H9 (cell line): ENCODE data around the gene DCST1. TPM values are rescaled to one million over a fixed set of nuclear protein-coding genes. Genes with fewer than 3 reads are reported as not detected.

ENCODE experiments used
- DNase-seq: peaks from one replicate; pipeline ENCODE4 v3.0.0-alpha.2; 2017
- H2AFZ ChIP-seq: one replicate; pipeline ENCODE4 v1.6.1; 2013; ENCODE audit warnings: mild to moderate bottlenecking, low read length, control low read depth, moderate library complexity
- H2AK5ac ChIP-seq: 2 replicates; pipeline ENCODE4 v1.6.1; 2013; ENCODE audit warnings: low read length, control low read depth, mixed read lengths; ENCODE audit not compliant: insufficient read length
- H2BK120ac ChIP-seq: one replicate; pipeline ENCODE4 v1.6.1; 2013; ENCODE audit warnings: low read depth, mild to moderate bottlenecking, low read length, control low read depth, inconsistent platforms; ENCODE audit not compliant: poor library complexity, severe bottlenecking
- H2BK12ac ChIP-seq: 2 replicates; pipeline ENCODE4 v1.6.1; 2013; ENCODE audit warnings: low read length, control low read depth, mixed read lengths, low read depth; ENCODE audit not compliant: insufficient read length
- H2BK15ac ChIP-seq: 2 replicates; pipeline ENCODE4 v1.6.1; 2013; ENCODE audit warnings: low read depth, low read length, control low read depth
- H2BK20ac ChIP-seq: one replicate; pipeline ENCODE4 v1.6.1; 2013; ENCODE audit warnings: low read depth, mild to moderate bottlenecking, low read length, control low read depth, inconsistent platforms; ENCODE audit not compliant: poor library complexity, severe bottlenecking
- H2BK5ac ChIP-seq: 2 replicates; pipeline ENCODE4 v1.6.1; 2013; ENCODE audit warnings: low read length, control low read depth, mixed read lengths; ENCODE audit not compliant: insufficient read length
- H3K14ac ChIP-seq: 2 replicates; pipeline ENCODE4 v1.6.1; 2013; ENCODE audit warnings: low read length, control low read depth; ENCODE audit not compliant: insufficient read depth
- H3K18ac ChIP-seq: 2 replicates; pipeline ENCODE4 v1.6.1; 2013; ENCODE audit warnings: low read depth, mild to moderate bottlenecking, mixed read lengths, low read length, control low read depth; ENCODE audit not compliant: insufficient read length
- H3K23ac ChIP-seq: 2 replicates; pipeline ENCODE4 v1.6.1; 2013; ENCODE audit warnings: low read length, control low read depth, mixed read lengths, low read depth; ENCODE audit not compliant: insufficient read length
- H3K23me2 ChIP-seq: 2 replicates; pipeline ENCODE4 v1.6.1; 2013; ENCODE audit warnings: low read depth, mild to moderate bottlenecking, mixed read lengths, low read length, control low read depth; ENCODE audit not compliant: insufficient read length, poor library complexity, severe bottlenecking
- H3K27ac ChIP-seq: 2 replicates; pipeline ENCODE4 v1.5.1; 2013; ENCODE audit warnings: low read length, control low read depth, mixed read lengths, low read depth; ENCODE audit not compliant: insufficient read length
- H3K27me3 ChIP-seq: 2 replicates; pipeline ENCODE4 v1.6.1; 2013; ENCODE audit warnings: low read length, control low read depth, inconsistent platforms; ENCODE audit not compliant: insufficient read depth
- H3K4ac ChIP-seq: 2 replicates; pipeline ENCODE4 v1.6.1; 2013; ENCODE audit warnings: low read depth, mild to moderate bottlenecking, control low read depth, inconsistent platforms, low read length, moderate library complexity
- H3K4me1 ChIP-seq: 2 replicates; pipeline ENCODE4 v1.6.1; 2013; ENCODE audit warnings: low read length, control low read depth, inconsistent platforms; ENCODE audit not compliant: insufficient read depth
- H3K4me2 ChIP-seq: 2 replicates; pipeline ENCODE4 v1.6.1; 2013; ENCODE audit warnings: low read length, control low read depth, mixed read lengths; ENCODE audit not compliant: insufficient read length, insufficient read depth
- H3K56ac ChIP-seq: 2 replicates; pipeline ENCODE4 v1.6.1; 2013; ENCODE audit warnings: low read depth, mild to moderate bottlenecking, mixed read lengths, low read length, control low read depth; ENCODE audit not compliant: insufficient read length
- H3K79me1 ChIP-seq: 2 replicates; pipeline ENCODE4 v1.6.1; 2013; ENCODE audit warnings: low read depth, mild to moderate bottlenecking, moderate library complexity, low read length, control low read depth, inconsistent platforms; ENCODE audit not compliant: insufficient read depth, poor library complexity, severe bottlenecking
- H3K79me2 ChIP-seq: 2 replicates; pipeline ENCODE4 v1.6.1; 2013; ENCODE audit warnings: low read length, control low read depth, inconsistent platforms; ENCODE audit not compliant: insufficient read depth
- H3K9ac ChIP-seq: 2 replicates; pipeline ENCODE4 v1.6.1; 2013; ENCODE audit warnings: low read length, control low read depth, mixed read lengths; ENCODE audit not compliant: insufficient read length; ENCODE audit errors: extremely low read depth
- H3K9me3 ChIP-seq: one replicate; pipeline ENCODE4 v1.6.1; 2013; ENCODE audit warnings: low read depth, low read length, inconsistent platforms; ENCODE audit not compliant: control insufficient read depth
- H3T11ph ChIP-seq: one replicate; pipeline ENCODE4 v1.6.1; 2013; ENCODE audit warnings: mild to moderate bottlenecking, low read length, control low read depth, inconsistent platforms
- H4K20me1 ChIP-seq: one replicate; pipeline ENCODE4 v1.6.1; 2013; ENCODE audit not compliant: control insufficient read depth, insufficient read length, insufficient read depth
- H4K5ac ChIP-seq: 2 replicates; pipeline ENCODE4 v1.6.1; 2013; ENCODE audit warnings: low read depth, mild to moderate bottlenecking, mixed read lengths, low read length, control low read depth; ENCODE audit not compliant: insufficient read length
- H4K8ac ChIP-seq: replicated peaks from 2 replicates; pipeline ENCODE4 v1.6.1; 2013; ENCODE audit warnings: low read length, control low read depth, mixed read lengths, low read depth; ENCODE audit not compliant: insufficient read length
- H4K91ac ChIP-seq: 2 replicates; pipeline ENCODE4 v1.6.1; 2013; ENCODE audit warnings: low read depth, mild to moderate bottlenecking, moderate library complexity, mixed read lengths, low read length, control low read depth; ENCODE audit not compliant: insufficient read length
- H3K27ac Mint-ChIP-seq, 3 experiments: 2 replicates in 2 of 3; 3 replicates in 1 of 3; pipeline ENCODE4 v1.8.0; 2020 to 2021; ENCODE audit warnings: mixed read lengths in 3 of 3, mild to moderate bottlenecking in 1 of 3, moderate library complexity in 1 of 3
- H3K27me3 Mint-ChIP-seq: 2 replicates; pipeline ENCODE4 v1.8.0; 2021; ENCODE audit warnings: low read depth, mild to moderate bottlenecking, moderate library complexity, mixed read lengths
- H3K36me3 Mint-ChIP-seq, 3 experiments: 2 replicates in 2 of 3; 3 replicates in 1 of 3; pipeline ENCODE4 v1.8.0; 2020 to 2021; ENCODE audit warnings: low read depth in 3 of 3, mixed read lengths in 3 of 3; ENCODE audit not compliant: insufficient read depth in 1 of 3
- H3K4me1 Mint-ChIP-seq, 2 experiments: 2 replicates each; pipeline ENCODE4 v1.8.0; 2020; ENCODE audit warnings: mixed read lengths in 2 of 2
- H3K4me3 Mint-ChIP-seq, 2 experiments: 2 replicates in 1 of 2; 3 replicates in 1 of 2; pipeline ENCODE4 v1.8.0; 2020 to 2021; ENCODE audit warnings: mild to moderate bottlenecking in 2 of 2, mixed read lengths in 2 of 2, moderate library complexity in 1 of 2
- H3K9me3 Mint-ChIP-seq, 2 experiments: 2 replicates in 1 of 2; 3 replicates in 1 of 2; pipeline ENCODE4 v1.8.0; 2020; ENCODE audit warnings: mild to moderate bottlenecking in 2 of 2, mixed read lengths in 2 of 2, moderate library complexity in 1 of 2
- WGBS: extraction: QIAGEN DNeasy Blood & Tissue Kit; methylation state at CpG from one replicate; pipeline ENCODE4 v1.1.7; 2013; ENCODE audit warnings: missing lambda C conversion rate, low lambda C conversion rate, mixed read lengths; ENCODE audit not compliant: insufficient read length; ENCODE audit errors: extremely low coverage; 5-methylcytosine and 5-hydroxymethylcytosine counted together
- total RNA-seq: library from RNA; stranded (reverse); gene quantifications from 2 replicates; pipeline ENCODE4 v1.2.1, GENCODE V29; 2021
- TF ChIP-seq, protein P1 (sequence below): fragments of 200-600 bp; sonication (generic); conservative IDR thresholded peaks from 3 replicates; pipeline ENCODE4 v1.8.0; 2021; ENCODE audit warnings: antibody characterized with exemption, mild to moderate bottlenecking

DCST1 gene
- total RNA-seq, 1 experiment from 2014 or later, result not detected

DNA sequence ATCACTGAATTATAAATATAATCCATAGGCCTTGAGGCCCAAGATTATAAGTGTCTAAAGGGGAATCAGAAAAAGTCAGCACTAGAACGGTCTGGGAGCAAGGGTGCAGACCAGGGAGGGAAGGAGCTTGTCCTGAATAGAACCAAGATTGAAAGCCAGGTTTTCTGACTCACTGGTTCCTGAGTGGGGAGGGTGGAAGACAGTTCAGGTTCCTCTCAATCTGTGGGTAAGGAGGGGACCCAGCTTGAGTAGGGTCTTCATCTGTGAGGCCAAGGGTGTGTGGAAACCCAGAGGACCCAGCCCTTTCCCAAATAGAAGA is 39.4 kb upstream of the DCST1 start:
- H4K91ac ChIP-seq, result no peak overlapping the region
- no peak overlapping the region for H3T11ph ChIP-seq
- H3K27ac ChIP-seq, result no peak overlapping the region
- peak; percentile 12 for DNase-seq
- H3K4ac ChIP-seq, result no peak overlapping the region
- Mint-ChIP-seq H3K9me3 (peaks cover 0 to 2% of the 10 kb centered on the region in 2 experiments; a peak in 2 of 5 replicates), H3K27ac (no peak overlapping the region), H3K4me1 (peaks cover 8 to 20% of the 10 kb centered on the region in 2 experiments), H3K27me3 (peaks cover 3% of the 10 kb centered on the region), H3K4me3 (no peak overlapping the region), H3K36me3 (peaks cover 12 to 23% (median 20%) of the 10 kb centered on the region in 3 experiments; a peak in 6 of 7 replicates)
- no peaks in the 10 kb centered on the region for H3K9me3 ChIP-seq
- no peak overlapping the region for H4K5ac ChIP-seq
- no peak overlapping the region for H3K14ac ChIP-seq
- no peak overlapping the region for H3K18ac ChIP-seq
- WGBS, result no CpG with 5 or more reads among the region's 1 CpG
- H2BK5ac ChIP-seq, result no peak overlapping the region
- no peak overlapping the region for H3K9ac ChIP-seq
- H3K4me1 ChIP-seq, result no peaks in the 10 kb centered on the region; the same call in 1 of the 2 replicates
- H2BK20ac ChIP-seq, result no peak overlapping the region
- no peak overlapping the region for H3K23ac ChIP-seq
- H3K79me1 ChIP-seq, result no peaks in the 10 kb centered on the region
- H2AK5ac ChIP-seq, result no peak overlapping the region
- no peak overlapping the region for H3K56ac ChIP-seq
- H2AFZ ChIP-seq, result no peak overlapping the region
- no peaks in the 10 kb centered on the region for H3K79me2 ChIP-seq
- no peak overlapping the region for H2BK12ac ChIP-seq
- no peaks in the 10 kb centered on the region for H3K27me3 ChIP-seq
- peaks cover 3% of the 10 kb centered on the region for H3K23me2 ChIP-seq
- no peak overlapping the region for H2BK120ac ChIP-seq
- H4K8ac ChIP-seq, result no peak overlapping the region
- H3K4me2 ChIP-seq, result no peak overlapping the region
- TF ChIP-seq, protein P1, sequence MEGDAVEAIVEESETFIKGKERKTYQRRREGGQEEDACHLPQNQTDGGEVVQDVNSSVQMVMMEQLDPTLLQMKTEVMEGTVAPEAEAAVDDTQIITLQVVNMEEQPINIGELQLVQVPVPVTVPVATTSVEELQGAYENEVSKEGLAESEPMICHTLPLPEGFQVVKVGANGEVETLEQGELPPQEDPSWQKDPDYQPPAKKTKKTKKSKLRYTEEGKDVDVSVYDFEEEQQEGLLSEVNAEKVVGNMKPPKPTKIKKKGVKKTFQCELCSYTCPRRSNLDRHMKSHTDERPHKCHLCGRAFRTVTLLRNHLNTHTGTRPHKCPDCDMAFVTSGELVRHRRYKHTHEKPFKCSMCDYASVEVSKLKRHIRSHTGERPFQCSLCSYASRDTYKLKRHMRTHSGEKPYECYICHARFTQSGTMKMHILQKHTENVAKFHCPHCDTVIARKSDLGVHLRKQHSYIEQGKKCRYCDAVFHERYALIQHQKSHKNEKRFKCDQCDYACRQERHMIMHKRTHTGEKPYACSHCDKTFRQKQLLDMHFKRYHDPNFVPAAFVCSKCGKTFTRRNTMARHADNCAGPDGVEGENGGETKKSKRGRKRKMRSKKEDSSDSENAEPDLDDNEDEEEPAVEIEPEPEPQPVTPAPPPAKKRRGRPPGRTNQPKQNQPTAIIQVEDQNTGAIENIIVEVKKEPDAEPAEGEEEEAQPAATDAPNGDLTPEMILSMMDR, result no peak
- H4K20me1 ChIP-seq, result no peaks in the 10 kb centered on the region
- H2BK15ac ChIP-seq, result no peak overlapping the region
